NCI-H1092 (cell line): Measurements from ENCODE around the gene EIF4E3.

Experiments used
- DNase-seq: peaks from one replicate; lab custom pipeline; 2025; lab: John Stamatoyannopoulos, UW

Gene EIF4E3

GRCh38 chr3:71689291-71689690 is 35.9 kb downstream of the EIF4E3 start:
- no peak for DNase-seq

- no peak for DNase-seq
These were observed 37.1 kb downstream of the EIF4E3 start for GRCh38 chr3:71688121-71688520.

GRCh38 chr3:71685686-71686085 is 39.5 kb downstream of the EIF4E3 start:
- no peak for DNase-seq

- no peak for DNase-seq
These were observed 40.3 kb downstream of the EIF4E3 start for GRCh38 chr3:71684757-71685386.

GRCh38 chr3:71684046-71684756 is 41.0 kb downstream of the EIF4E3 start:
- no peak for DNase-seq

GRCh38 chr3:71681224-71681668 is 44.0 kb downstream of the EIF4E3 start:
- no peak for DNase-seq

GRCh38 chr3:71680603-71681002 is 44.6 kb downstream of the EIF4E3 start:
- no peak for DNase-seq

GRCh38 chr3:71676931-71677330 is 48.3 kb downstream of the EIF4E3 start:
- no peak for DNase-seq

GRCh38 chr3:71673486-71673885 is 51.7 kb downstream of the EIF4E3 start:
- no peak for DNase-seq

GRCh38 chr3:71672807-71673206 is 52.4 kb downstream of the EIF4E3 start:
- DNase-seq: no peak

- no peak for DNase-seq
These were observed 52.9 kb downstream of the EIF4E3 start for GRCh38 chr3:71672340-71672739.

GRCh38 chr3:71671216-71671845 is 53.9 kb downstream of the EIF4E3 start:
- no peak for DNase-seq

GRCh38 chr3:71662568-71662967 is 62.6 kb downstream of the EIF4E3 start:
- no peak for DNase-seq

GRCh38 chr3:71662056-71662455 is 63.1 kb downstream of the EIF4E3 start:
- no peak for DNase-seq

- DNase-seq: no peak
These were observed 65.2 kb downstream of the EIF4E3 start for GRCh38 chr3:71659864-71660591.

- DNase-seq: peak; percentile 63
These were observed 67.2 kb downstream of the EIF4E3 start for GRCh38 chr3:71657831-71658530.

GRCh38 chr3:71655061-71655460 is 70.1 kb downstream of the EIF4E3 start:
- no peak for DNase-seq

- DNase-seq: no peak
These were observed 71.8 kb downstream of the EIF4E3 start for GRCh38 chr3:71653414-71653807.

- DNase-seq: no peak
These were observed 72.3 kb downstream of the EIF4E3 start for GRCh38 chr3:71652781-71653413.

GRCh38 chr3:71651625-71652024 is 73.6 kb downstream of the EIF4E3 start:
- no peak for DNase-seq

GRCh38 chr3:71650372-71650771 is 74.8 kb downstream of the EIF4E3 start:
- DNase-seq: no peak
